ENCODE data around the gene GALNT11. TPM values are rescaled to one million over a fixed set of nuclear protein-coding genes. Genes with fewer than 3 reads are reported as not detected.

The GALNT11 gene
- total RNA-seq, 4 donors from 2014 or later = 46.8 to 60.2 (median 51.8) TPM

- peaks cover 0 to 75% of the 10 kb centered on the region in 2 donors for H3K36me3 ChIP-seq
- no peak overlapping the region for H3K27ac ChIP-seq
- TF ChIP-seq EP300 (IDR thresholded peaks at IDR 0.05) (no peak), POLR2A (IDR thresholded peaks at IDR 0.05) (no peak), POLR2AphosphoS5 (IDR thresholded peaks at IDR 0.05) (no peak), CTCF (IDR thresholded peaks at IDR 0.05) (no peak)
- H3K9me3 ChIP-seq = no peaks in the 10 kb centered on the region
- no peak overlapping the region for H3K4me3 ChIP-seq
- WGBS, 2 donors (ENCODE audit: low coverage in 1 of 2) = 92 to 100% methylated on average over 15 to 29 of the region's 37 CpGs
- no peaks in the 10 kb centered on the region for H3K27me3 ChIP-seq
- ATAC-seq = no peak
- no peaks in the 10 kb centered on the region for H3K4me1 ChIP-seq
Measured at GRCh38 chr7:152130658-152131590, 105.5 kb downstream of the GALNT11 start.

- Histone ChIP-seq H3K4me3 (no peak overlapping the region), H3K36me3 (peaks cover 0 to 77% of the 10 kb centered on the region in 2 donors), H3K27me3 (no peaks in the 10 kb centered on the region), H3K9me3 (no peaks in the 10 kb centered on the region), H3K27ac (no peak overlapping the region), H3K4me1 (peaks cover 0 to 2% (median 0%) of the 10 kb centered on the region in 3 donors)
- WGBS, 2 donors (ENCODE audit: low coverage in 1 of 2) = 83 to 96% methylated on average over 4 to 12 of the region's 12 CpGs
- TF ChIP-seq POLR2A (IDR thresholded peaks at IDR 0.05) (no peak), POLR2AphosphoS5 (IDR thresholded peaks at IDR 0.05) (no peak), EP300 (IDR thresholded peaks at IDR 0.05) (no peak)
- ATAC-seq = no peak
Measured at GRCh38 chr7:152131981-152132494, 106.6 kb downstream of the GALNT11 start.

- no peaks in the 10 kb centered on the region for H3K9me3 ChIP-seq
- 84 to 89% methylated on average over 2 to 5 of the region's 5 CpGs for WGBS, 2 donors (ENCODE audit: low coverage in 1 of 2)
- ATAC-seq = no peak
- peaks cover 0 to 77% of the 10 kb centered on the region in 2 donors for H3K36me3 ChIP-seq
- TF ChIP-seq EP300 (IDR thresholded peaks at IDR 0.05) (no peak), POLR2AphosphoS5 (IDR thresholded peaks at IDR 0.05) (no peak), CTCF (IDR thresholded peaks at IDR 0.05) (no peak), POLR2A (IDR thresholded peaks at IDR 0.05) (no peak)
- H3K27me3 ChIP-seq = no peaks in the 10 kb centered on the region
- no peak overlapping the region for H3K4me3 ChIP-seq
- no peak overlapping the region for H3K27ac ChIP-seq
- peaks cover 0 to 9% (median 0%) of the 10 kb centered on the region in 3 donors for H3K4me1 ChIP-seq
Measured at GRCh38 chr7:152132812-152133211, 107.3 kb downstream of the GALNT11 start.

GRCh38 chr7:152133804-152134203 is 108.3 kb downstream of the GALNT11 start:
- H3K4me1 ChIP-seq = peaks cover 0 to 11% (median 0%) of the 10 kb centered on the region in 3 donors
- no peak overlapping the region for H3K27ac ChIP-seq
- no peak for ATAC-seq
- WGBS, 2 donors (ENCODE audit: low coverage in 1 of 2) = 91 to 92% methylated on average over 2 to 11 of the region's 13 CpGs
- H3K36me3 ChIP-seq = peaks cover 0 to 77% of the 10 kb centered on the region in 2 donors
- no peak overlapping the region for H3K4me3 ChIP-seq
- TF ChIP-seq POLR2A (IDR thresholded peaks at IDR 0.05) (no peak), CTCF (IDR thresholded peaks at IDR 0.05) (no peak), POLR2AphosphoS5 (IDR thresholded peaks at IDR 0.05) (no peak), EP300 (IDR thresholded peaks at IDR 0.05) (no peak)
- H3K27me3 ChIP-seq = no peaks in the 10 kb centered on the region
- H3K9me3 ChIP-seq = no peaks in the 10 kb centered on the region

GRCh38 chr7:152136686-152137085 is 111.2 kb downstream of the GALNT11 start:
- Histone ChIP-seq H3K36me3 (peaks cover 7 to 80% of the 10 kb centered on the region in 2 donors), H3K27me3 (no peaks in the 10 kb centered on the region), H3K27ac (peak overlapping the region in 3 of 4 donors; percentile 11 to 29 (median 14)), H3K4me1 (peaks cover 0 to 11% (median 0%) of the 10 kb centered on the region in 3 donors), H3K9me3 (no peaks in the 10 kb centered on the region), H3K4me3 (no peak overlapping the region)
- WGBS, 2 donors (ENCODE audit: low coverage in 1 of 2) = 51 to 80% methylated on average over 1 to 4 of the region's 9 CpGs
- no peak for ATAC-seq
- TF ChIP-seq POLR2A (IDR thresholded peaks at IDR 0.05) = no peak
- no peak for TF ChIP-seq POLR2AphosphoS5 (IDR thresholded peaks at IDR 0.05)
- TF ChIP-seq CTCF (IDR thresholded peaks at IDR 0.05) = no peak
- no peak for TF ChIP-seq EP300 (IDR thresholded peaks at IDR 0.05)

All from gastroesophageal sphincter (tissue), 4 donors.